ENCODE data around the gene PHLDB1. TPM values are rescaled to one million over a fixed set of nuclear protein-coding genes. Genes with fewer than 3 reads are reported as not detected.

Gene PHLDB1
- polyA plus RNA-seq, 1 of the 3 experiments (the other 2 are of a cell fraction): 89.4 TPM

DNA sequence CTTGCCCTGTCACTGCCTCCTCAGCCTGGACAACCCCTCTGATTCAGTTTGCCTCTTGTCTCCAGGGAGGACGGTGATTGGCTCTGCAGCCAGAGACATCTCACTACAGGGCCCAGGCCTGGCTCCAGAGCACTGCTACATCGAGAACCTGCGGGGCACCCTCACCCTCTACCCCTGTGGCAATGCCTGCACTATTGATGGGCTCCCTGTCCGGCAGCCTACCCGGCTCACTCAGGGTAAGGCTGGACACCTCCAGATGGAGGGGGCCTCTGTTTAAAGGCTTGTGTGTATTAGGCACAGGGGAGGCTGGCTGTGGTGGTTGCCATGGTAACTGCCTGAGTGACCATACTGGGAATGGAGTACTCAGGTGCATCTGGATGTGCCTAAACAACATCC lies 8.6 kb downstream of the PHLDB1 start (continued):
- TF ChIP-seq YY1 (IDR thresholded peaks at IDR 0.05; ENCODE audit: low read depth) (no peak), FOXJ3 (CRISPR knock-in tag; IDR thresholded peaks at IDR 0.05) (no peak), NRF1 (IDR thresholded peaks at IDR 0.05; ENCODE audit: low read depth, low read length) (no peak), NFIC (IDR thresholded peaks at IDR 0.05; ENCODE audit: borderline replicate concordance) (no peak), SIN3A (IDR thresholded peaks at IDR 0.05; ENCODE audit: borderline replicate concordance, low read depth, low read length) (no peak), JUND (IDR thresholded peaks at IDR 0.05) (no peak)

DNA sequence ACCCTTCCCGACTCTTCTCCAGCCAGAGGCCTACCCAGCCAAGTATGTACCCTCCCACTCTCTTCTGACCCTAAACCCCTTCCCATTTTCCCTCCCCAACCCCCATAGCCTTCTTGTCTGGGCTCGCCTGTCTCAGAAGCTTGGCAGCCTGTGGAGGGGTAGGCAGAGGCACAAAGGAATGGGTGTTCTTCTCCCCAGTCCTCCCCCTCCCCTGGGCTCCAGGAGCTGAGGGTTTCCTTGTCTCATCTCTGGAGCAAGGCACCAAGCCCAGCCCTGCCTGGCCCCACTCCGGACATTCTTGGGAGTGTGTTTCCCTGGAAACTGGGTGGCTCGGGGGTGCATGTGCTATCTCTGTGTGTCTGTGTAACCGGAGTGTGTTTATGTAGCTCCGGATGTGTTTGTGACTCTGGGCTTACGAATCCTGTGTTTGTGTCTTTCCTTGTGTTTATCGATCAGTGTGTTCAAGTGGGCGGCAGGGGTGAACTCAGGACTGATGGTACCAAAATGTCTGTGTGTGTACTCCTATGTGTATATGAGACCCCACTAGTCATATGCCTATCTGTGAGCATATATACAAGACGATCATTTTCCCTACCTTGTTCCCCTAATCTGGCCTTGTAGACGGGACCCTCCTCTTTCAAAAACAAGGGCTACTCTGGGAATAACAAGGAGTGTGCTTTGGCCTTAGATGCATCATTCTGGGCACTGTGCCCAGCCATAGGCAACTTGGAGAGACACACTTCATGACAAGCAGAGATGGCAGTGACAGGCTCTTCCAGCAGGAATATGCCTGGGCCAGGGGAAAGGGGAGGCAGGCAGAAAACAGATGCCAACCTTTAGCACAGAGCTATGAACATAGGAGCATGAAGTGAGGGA lies 10.9 kb downstream of the PHLDB1 start:
- Histone ChIP-seq H2AFZ (ENCODE audit: low read depth) (no peak overlapping the region), H3K4me1 (ENCODE audit: control insufficient read depth in 1 of 2, insufficient read depth in 2 of 2, low read depth in 1 of 2, low read length in 1 of 2) (peaks cover 49 to 61% of the 10 kb centered on the region in 2 experiments), H4K20me1 (ENCODE audit: insufficient read depth) (peaks cover 9% of the 10 kb centered on the region; the same call in 1 of the 2 replicates), H3K36me3 (replicated peaks in 1 of 2; ENCODE audit: control insufficient read depth in 1 of 2, insufficient read depth in 2 of 2, low read length in 1 of 2) (peaks cover 7 to 15% of the 10 kb centered on the region in 2 experiments), H3K9me2 (no peaks in the 10 kb centered on the region), H3F3A (replicated peaks; ENCODE audit: insufficient read depth) (peaks cover 82% of the 10 kb centered on the region), H3K9me3 (no peaks in the 10 kb centered on the region), H3K4me2 (peak overlapping the region; percentile 78), H3K27me3 (ENCODE audit: insufficient read depth) (no peaks in the 10 kb centered on the region), H3K27ac (ENCODE audit: low read depth in 2 of 2, low read length in 1 of 2) (peak overlapping the region; percentile 97 to 100), H3K79me2 (ENCODE audit: insufficient read depth) (peaks cover 56% of the 10 kb centered on the region), H3K9ac (peak overlapping the region; percentile 79), H3K4me3 (ENCODE audit: low read depth in 2 of 2, low read length in 1 of 2) (peak overlapping the region in 1 of 2 experiments; percentile 11; a peak in 1 of 4 replicates)
- TF ChIP-seq RXRA (IDR thresholded peaks at IDR 0.05; ENCODE audit: borderline replicate concordance, low read depth) (0 out of 2 replicates have a peak, but pooled peaks have one; percentile 8), TCF12 (IDR thresholded peaks at IDR 0.05) (peak; percentile 22; the same call in 1 of the 2 replicates), PBX3 (IDR thresholded peaks at IDR 0.05) (0 out of 2 replicates have a peak, but pooled peaks have one; percentile 39), YY1 (IDR thresholded peaks at IDR 0.05; ENCODE audit: low read depth) (no peak), TAF1 (IDR thresholded peaks at IDR 0.05; ENCODE audit: borderline replicate concordance, low read depth, low read length) (0 out of 2 replicates have a peak, but pooled peaks have one; percentile 11), ELF1 (IDR thresholded peaks at IDR 0.05) (no peak), EP300 (IDR thresholded peaks at IDR 0.05; ENCODE audit: borderline replicate concordance in 1 of 2, low read depth in 1 of 2, low read length in 1 of 2) (peak; percentile 9 to 20; a peak in 2 of 4 replicates)
- TF ChIP-seq, protein P1, sequence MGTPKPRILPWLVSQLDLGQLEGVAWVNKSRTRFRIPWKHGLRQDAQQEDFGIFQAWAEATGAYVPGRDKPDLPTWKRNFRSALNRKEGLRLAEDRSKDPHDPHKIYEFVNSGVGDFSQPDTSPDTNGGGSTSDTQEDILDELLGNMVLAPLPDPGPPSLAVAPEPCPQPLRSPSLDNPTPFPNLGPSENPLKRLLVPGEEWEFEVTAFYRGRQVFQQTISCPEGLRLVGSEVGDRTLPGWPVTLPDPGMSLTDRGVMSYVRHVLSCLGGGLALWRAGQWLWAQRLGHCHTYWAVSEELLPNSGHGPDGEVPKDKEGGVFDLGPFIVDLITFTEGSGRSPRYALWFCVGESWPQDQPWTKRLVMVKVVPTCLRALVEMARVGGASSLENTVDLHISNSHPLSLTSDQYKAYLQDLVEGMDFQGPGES (IDR thresholded peaks at IDR 0.05; ENCODE audit: low read depth, low read length): no peak
- ChIA-PET POLR2A (interaction anchor here (0.8 to 1.5 kb wide), 2 partner anchors 9 to 13 kb away, joined by 3 to 4 read pairs; no protein-coding TSS in a partner anchor), CTCF (interaction anchor here (1.1 to 8.1 kb wide), 4 partner anchors 8 to 41 kb away, joined by 3 to 63 read pairs (median 25); partner anchors contain the start of gene PHLDB1)
- no peak for DNase-seq
- whole genome bisulfite sequencing (ENCODE audit: low lambda C conversion rate): 49% methylated on average over 10 of the region's 11 CpGs

Measured in SK-N-SH (cell line).